GM19099 (cell line): ENCODE data around the gene DCST1.

ENCODE experiments used
- POLR2A ChIP-seq: IDR thresholded peaks from 3 replicates; pipeline ENCODE4 v1.6.1; 2011; ENCODE audit warnings: low read depth; ENCODE audit not compliant: insufficient read length; ENCODE audit errors: extremely low read depth

DCST1 gene

GRCh38 chr1:155033524-155033923, at the start of gene DCST1, which contains the start of gene DCST2:
Gene DCST1 (plus strand): TSS chr1:155033824. CDS start chr1:155034037, 213 bp downstream.
Gene DCST2 (minus strand): TSS chr1:155033781. CDS start chr1:155033701, 80 bp downstream.
- TF ChIP-seq POLR2A, result no peak

- TF ChIP-seq POLR2A, result no peak
These were observed 46.3 kb upstream of the DCST1 start for GRCh38 chr1:154987326-154987725.

- no peak for TF ChIP-seq POLR2A
These were observed 45.3 kb upstream of the DCST1 start for GRCh38 chr1:154988058-154988954.

GRCh38 chr1:154989195-154989860, 44.3 kb upstream of the DCST1 start:
- TF ChIP-seq POLR2A, result no peak

GRCh38 chr1:154990276-154990675, 43.3 kb upstream of the DCST1 start:
- TF ChIP-seq POLR2A, result no peak

GRCh38 chr1:154992721-154993571, 40.7 kb upstream of the DCST1 start:
- TF ChIP-seq POLR2A, result no peak

GRCh38 chr1:154993572-154994268, 39.9 kb upstream of the DCST1 start, which contains the start of gene LENEP:
Gene LENEP (plus strand): TSS chr1:154993586. CDS start chr1:154993608, 22 bp downstream.
- no peak for TF ChIP-seq POLR2A

GRCh38 chr1:154994269-154994587, 39.4 kb upstream of the DCST1 start:
- no peak for TF ChIP-seq POLR2A

GRCh38 chr1:154994591-154994990, 39.0 kb upstream of the DCST1 start:
- TF ChIP-seq POLR2A, result no peak

- TF ChIP-seq POLR2A, result no peak
These were observed 36.5 kb upstream of the DCST1 start for GRCh38 chr1:154996966-154997701.

- TF ChIP-seq POLR2A, result no peak
These were observed 35.3 kb upstream of the DCST1 start for GRCh38 chr1:154998201-154998780.

GRCh38 chr1:154998818-154999570, 34.6 kb upstream of the DCST1 start:
- peak; percentile 63 for TF ChIP-seq POLR2A
